Left renal cortex interstitium (tissue), 4 donors: Measurements from ENCODE around the gene VLDLR. TPM values are rescaled to one million over a fixed set of nuclear protein-coding genes. Genes with fewer than 3 reads are reported as not detected.

Source experiments
- DNase-seq, 4 donors: peaks; one replicate each; pipeline ENCODE4 v3.0.0-alpha.2; 2013; ENCODE audit warnings: low read depth in 4 of 4, low spot score in 2 of 4, missing footprints in 1 of 4
- polyA plus RNA-seq, 4 donors: library from polyadenylated mRNA; unstranded; fragments of 120-200 nt; gene quantifications; one replicate each; pipeline ENCODE4 v1.2.1, GENCODE V29; 2013; ENCODE audit not compliant: insufficient read length in 4 of 4

The VLDLR gene
- 10 to 100 TPM; 31.8 to 37.8 (median 32.2) TPM for polyA plus RNA-seq

DNA sequence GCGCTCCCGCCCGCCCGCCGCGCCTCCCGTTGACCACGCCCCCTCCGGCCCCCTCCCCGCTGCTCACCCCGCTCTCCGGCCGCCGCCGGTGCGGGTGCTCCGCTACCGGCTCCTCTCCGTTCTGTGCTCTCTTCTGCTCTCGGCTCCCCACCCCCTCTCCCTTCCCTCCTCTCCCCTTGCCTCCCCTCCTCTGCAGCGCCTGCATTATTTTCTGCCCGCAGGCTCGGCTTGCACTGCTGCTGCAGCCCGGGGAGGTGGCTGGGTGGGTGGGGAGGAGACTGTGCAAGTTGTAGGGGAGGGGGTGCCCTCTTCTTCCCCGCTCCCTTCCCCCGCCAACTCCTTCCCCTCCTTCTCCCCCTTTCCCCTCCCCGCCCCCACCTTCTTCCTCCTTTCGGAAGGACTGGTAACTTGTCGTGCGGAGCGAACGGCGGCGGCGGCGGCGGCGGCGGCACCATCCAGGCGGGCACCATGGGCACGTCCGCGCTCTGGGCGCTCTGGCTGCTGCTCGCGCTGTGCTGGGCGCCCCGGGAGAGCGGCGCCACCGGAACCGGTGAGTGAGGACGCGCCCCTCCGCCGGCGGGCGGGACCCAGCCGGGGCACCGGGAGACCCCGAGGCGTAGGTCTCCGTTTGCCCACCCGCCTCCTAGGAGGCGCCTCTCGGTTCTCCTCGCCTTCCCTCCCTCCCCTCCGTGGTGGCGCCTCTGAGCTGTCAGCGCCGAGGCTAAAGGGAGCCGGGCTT lies at the start of gene VLDLR:
VLDLR (plus strand) TSS at position 66 of the 739 bp plus-strand sequence; CDS start at position 469, 403 bp downstream.
- peak; percentile 26 to 55 (median 52) for DNase-seq

GRCh38 chr9:2574203-2574602 lies 47.4 kb upstream of the VLDLR start:
- no peak for DNase-seq

GRCh38 chr9:2576631-2577030 lies 45.0 kb upstream of the VLDLR start:
- DNase-seq: peak in 1 of 4 donors; percentile 15

GRCh38 chr9:2583308-2584013 lies 38.1 kb upstream of the VLDLR start:
- no peak for DNase-seq

- no peak for DNase-seq
These were observed 29.6 kb upstream of the VLDLR start for GRCh38 chr9:2591967-2592366.

DNA sequence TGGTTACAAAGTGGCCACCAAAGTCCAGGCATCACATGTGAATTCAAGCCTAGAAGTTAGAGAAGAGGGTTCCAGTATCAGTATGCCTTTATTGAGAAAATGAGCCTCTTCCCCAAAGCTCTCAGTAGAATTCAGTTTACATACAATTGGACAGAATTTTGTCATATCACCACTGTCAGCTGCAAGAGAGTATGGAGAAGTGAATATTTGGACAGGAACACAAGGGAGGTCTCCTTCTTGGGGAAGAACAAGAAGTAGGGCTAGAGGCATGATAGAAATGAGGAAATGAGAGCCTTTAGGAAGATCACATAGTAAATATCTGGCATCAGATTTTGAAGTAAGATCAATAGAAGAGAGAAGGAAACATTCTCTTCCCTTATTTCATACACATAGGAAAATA lies 27.8 kb upstream of the VLDLR start:
- DNase-seq: no peak

DNA sequence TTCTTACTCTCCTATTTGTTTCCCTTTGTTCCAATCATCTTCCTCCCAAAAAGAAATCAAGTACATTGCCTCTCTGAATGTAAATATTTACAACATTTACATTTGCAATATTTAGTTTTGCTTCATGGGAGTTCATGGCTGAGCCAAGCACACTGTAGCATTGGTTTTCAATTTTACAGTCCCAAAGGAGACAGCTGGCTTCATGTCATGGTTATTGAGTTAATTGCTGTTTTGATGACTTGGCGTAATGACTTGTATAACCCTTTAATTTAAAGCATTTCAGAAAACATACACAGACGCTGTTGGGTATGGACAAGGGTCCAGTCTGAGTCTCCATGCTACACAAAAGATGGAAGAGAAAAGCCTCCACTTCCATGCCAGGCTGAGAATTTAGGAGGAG lies 25.6 kb upstream of the VLDLR start:
- no peak for DNase-seq

GRCh38 chr9:2597483-2597882 lies 24.1 kb upstream of the VLDLR start:
- no peak for DNase-seq

DNA sequence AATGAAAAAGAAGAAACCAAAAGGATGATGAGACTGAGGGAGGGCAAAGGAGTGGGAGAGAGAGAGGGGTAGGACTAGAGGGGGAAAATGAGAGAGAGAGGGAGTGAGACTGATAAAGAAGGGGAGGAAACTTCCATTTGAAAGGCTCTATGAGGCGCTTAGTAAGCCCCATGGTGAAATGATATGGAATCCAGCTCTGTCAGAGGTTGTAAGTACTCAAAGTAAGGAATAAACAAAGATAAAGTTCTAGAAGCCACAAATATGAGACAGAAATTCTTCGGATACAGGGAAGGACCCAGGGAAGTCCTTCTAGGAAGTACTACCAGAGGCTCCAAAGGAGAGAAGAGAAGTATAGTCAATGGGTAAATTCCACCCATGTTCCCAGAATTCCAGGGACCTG lies 21.7 kb upstream of the VLDLR start:
- DNase-seq: no peak

DNA sequence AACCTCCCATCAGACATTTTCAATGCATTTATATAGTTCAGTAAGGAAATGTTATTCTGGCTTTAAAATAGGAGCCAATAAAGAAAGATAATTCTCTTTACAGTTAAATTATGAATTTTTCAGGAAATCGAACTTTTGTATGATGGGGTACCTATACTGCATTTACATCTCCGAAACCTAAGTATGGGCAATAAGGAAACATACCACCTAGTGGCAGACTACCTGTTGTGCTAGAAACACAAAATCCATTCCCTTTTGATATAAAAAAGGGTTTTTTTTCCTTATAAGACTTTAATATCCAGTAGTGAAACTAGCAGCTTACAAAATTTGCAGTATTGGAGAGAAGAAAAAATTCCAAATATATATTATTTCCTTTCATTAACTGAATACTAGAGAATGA lies 21.3 kb upstream of the VLDLR start:
- no peak for DNase-seq

GRCh38 chr9:2601785-2602378 lies 19.7 kb upstream of the VLDLR start:
- no peak for DNase-seq

GRCh38 chr9:2602704-2603116 lies 18.9 kb upstream of the VLDLR start:
- no peak for DNase-seq

- DNase-seq: no peak
These were observed 18.0 kb upstream of the VLDLR start for GRCh38 chr9:2603621-2604020.

- no peak for DNase-seq
These were observed 16.3 kb upstream of the VLDLR start for GRCh38 chr9:2605246-2605645.

DNA sequence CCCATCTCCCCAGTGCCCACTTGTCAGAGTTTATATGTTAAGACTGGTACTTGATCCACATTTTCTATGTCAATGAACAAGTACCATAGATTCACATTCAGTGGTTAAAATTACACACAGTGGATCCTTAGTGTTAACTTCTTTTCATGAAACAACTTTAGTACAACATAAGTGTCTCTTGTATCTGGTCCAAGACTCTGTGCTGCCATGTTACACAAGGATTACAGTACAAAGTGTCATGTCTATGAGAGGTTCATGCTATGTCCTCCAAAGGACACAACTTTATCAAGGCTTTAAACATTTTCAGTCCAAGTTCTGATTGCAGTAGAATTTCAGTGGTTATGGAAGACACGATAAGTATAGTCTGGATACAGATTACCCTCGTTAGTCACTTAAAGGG lies 13.3 kb upstream of the VLDLR start:
- no peak for DNase-seq

- DNase-seq: no peak
These were observed 10.6 kb upstream of the VLDLR start for GRCh38 chr9:2610985-2611384.

GRCh38 chr9:2611961-2612360 lies 9.6 kb upstream of the VLDLR start:
- DNase-seq: no peak

DNA sequence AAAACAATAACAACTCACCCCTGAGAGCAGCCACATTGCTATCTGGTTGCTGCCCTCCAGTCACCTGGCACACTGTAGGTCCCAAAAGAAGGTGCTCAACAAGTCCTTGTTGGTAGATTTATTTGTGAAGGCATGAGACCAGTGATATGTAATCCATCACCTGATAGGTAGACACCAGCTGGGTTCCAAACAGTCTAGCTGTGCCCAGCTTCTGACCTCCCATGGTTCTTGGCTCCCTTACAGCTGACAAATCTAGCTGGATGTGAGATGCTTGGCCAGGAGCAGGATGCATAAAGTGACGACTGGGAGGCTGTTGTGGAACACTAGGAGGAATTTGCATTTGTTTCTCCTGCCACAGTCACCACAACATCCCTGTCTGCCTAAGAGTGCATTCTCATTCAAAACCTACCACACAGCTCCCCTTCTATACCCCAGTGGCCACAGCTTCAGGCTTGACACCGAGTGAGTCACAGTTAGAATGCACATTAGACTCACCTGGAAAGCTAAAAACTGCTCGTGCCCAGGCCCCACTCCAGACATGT lies 7.8 kb upstream of the VLDLR start:
- DNase-seq: no peak

DNA sequence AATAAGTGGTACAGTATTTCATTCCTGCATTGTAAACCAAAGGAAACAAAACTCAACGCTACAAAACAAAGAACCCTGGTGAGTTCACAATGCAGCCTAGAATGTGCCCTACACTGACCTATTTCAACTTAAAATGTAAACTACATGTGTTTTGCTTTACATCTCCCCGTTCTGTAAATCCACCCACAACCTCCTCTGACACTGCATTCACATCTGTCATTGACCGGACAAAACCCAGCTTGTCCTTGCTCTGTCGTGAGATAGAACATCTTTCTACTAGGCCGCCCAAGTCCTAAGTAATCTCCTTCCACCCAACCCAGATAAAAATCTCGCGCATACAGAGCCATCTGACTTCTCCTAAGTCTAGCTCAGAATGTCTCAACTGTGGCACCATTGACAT lies 6.1 kb upstream of the VLDLR start:
- DNase-seq: peak; percentile 17 to 49 (median 36)

GRCh38 chr9:2616692-2617377 lies 4.8 kb upstream of the VLDLR start:
- DNase-seq: no peak

- DNase-seq: no peak
These were observed 3.3 kb upstream of the VLDLR start for GRCh38 chr9:2618289-2618688.
